ENCODE results near the gene GMDS.

GMDS gene

GRCh38 chr6:1957746-1958145 lies 287.7 kb downstream of the GMDS start:
- Histone ChIP-seq H3F3A (ENCODE audit: low read depth) (no peaks in the 10 kb centered on the region), H4K20me1 (ENCODE audit: insufficient read depth, low read length, poor library complexity, severe bottlenecking) (no peaks in the 10 kb centered on the region), H3K9me2 (replicated peaks; ENCODE audit: low read depth, low read length) (no peaks in the 10 kb centered on the region), H2AFZ (ENCODE audit: low read length) (no peak overlapping the region), H3K4me3 (ENCODE audit: low read length, poor library complexity, severe bottlenecking) (no peak overlapping the region), H3K9ac (ENCODE audit: low read depth, low read length, poor library complexity, severe bottlenecking) (no peak overlapping the region), H3K36me3 (ENCODE audit: insufficient read depth, low read length) (peaks cover 16% of the 10 kb centered on the region; the same call in 1 of the 2 replicates), H3K4me1 (ENCODE audit: insufficient read depth, low read length, poor library complexity, severe bottlenecking) (peaks cover 20% of the 10 kb centered on the region), H3K79me2 (ENCODE audit: insufficient read depth, low read length) (no peaks in the 10 kb centered on the region), H3K4me2 (ENCODE audit: low read depth, low read length, poor library complexity, severe bottlenecking) (no peak overlapping the region), H3K27me3 (ENCODE audit: insufficient read depth, low read length, poor library complexity, severe bottlenecking) (no peaks in the 10 kb centered on the region), H3K9me3 (ENCODE audit: insufficient read depth, low read depth, low read length) (no peaks in the 10 kb centered on the region)
- TF ChIP-seq EZH2phosphoT487 (IDR thresholded peaks at IDR 0.05; ENCODE audit: borderline replicate concordance), result no peak
- TF ChIP-seq CTCF (conservative IDR thresholded peaks at IDR 0.05; ENCODE audit: low read length), result no peak

GRCh38 chr6:1952740-1953360 lies 292.6 kb downstream of the GMDS start:
- H3K27me3 ChIP-seq (ENCODE audit: insufficient read depth, low read length, poor library complexity, severe bottlenecking), result no peaks in the 10 kb centered on the region
- no peaks in the 10 kb centered on the region for H3K9me3 ChIP-seq (ENCODE audit: insufficient read depth, low read depth, low read length)
- no peak overlapping the region for H2AFZ ChIP-seq (ENCODE audit: low read length)
- TF ChIP-seq EZH2phosphoT487 (IDR thresholded peaks at IDR 0.05; ENCODE audit: borderline replicate concordance), result no peak
- TF ChIP-seq CTCF (conservative IDR thresholded peaks at IDR 0.05; ENCODE audit: low read length), result no peak
- no peaks in the 10 kb centered on the region for H3K9me2 ChIP-seq (replicated peaks; ENCODE audit: low read depth, low read length)
- H3K4me1 ChIP-seq (ENCODE audit: insufficient read depth, low read length, poor library complexity, severe bottlenecking), result peaks cover under 1% of the 10 kb centered on the region
- no peak overlapping the region for H3K9ac ChIP-seq (ENCODE audit: low read depth, low read length, poor library complexity, severe bottlenecking)
- H3K4me2 ChIP-seq (ENCODE audit: low read depth, low read length, poor library complexity, severe bottlenecking), result no peak overlapping the region
- peaks cover 8% of the 10 kb centered on the region; the same call in 1 of the 2 replicates for H3K36me3 ChIP-seq (ENCODE audit: insufficient read depth, low read length)
- H3K79me2 ChIP-seq (ENCODE audit: insufficient read depth, low read length), result no peaks in the 10 kb centered on the region
- no peaks in the 10 kb centered on the region for H4K20me1 ChIP-seq (ENCODE audit: insufficient read depth, low read length, poor library complexity, severe bottlenecking)
- no peaks in the 10 kb centered on the region for H3F3A ChIP-seq (ENCODE audit: low read depth)
- H3K4me3 ChIP-seq (ENCODE audit: low read length, poor library complexity, severe bottlenecking), result no peak overlapping the region

GRCh38 chr6:1950631-1951030 lies 294.8 kb downstream of the GMDS start:
- H4K20me1 ChIP-seq (ENCODE audit: insufficient read depth, low read length, poor library complexity, severe bottlenecking), result no peaks in the 10 kb centered on the region
- no peaks in the 10 kb centered on the region for H3K9me2 ChIP-seq (replicated peaks; ENCODE audit: low read depth, low read length)
- TF ChIP-seq EZH2phosphoT487 (IDR thresholded peaks at IDR 0.05; ENCODE audit: borderline replicate concordance) (no peak), CTCF (conservative IDR thresholded peaks at IDR 0.05; ENCODE audit: low read length) (no peak)
- H3K4me2 ChIP-seq (ENCODE audit: low read depth, low read length, poor library complexity, severe bottlenecking), result no peak overlapping the region
- H3K36me3 ChIP-seq (ENCODE audit: insufficient read depth, low read length), result no peaks in the 10 kb centered on the region; the same call in 1 of the 2 replicates
- no peak overlapping the region for H2AFZ ChIP-seq (ENCODE audit: low read length)
- no peaks in the 10 kb centered on the region for H3K79me2 ChIP-seq (ENCODE audit: insufficient read depth, low read length)
- no peaks in the 10 kb centered on the region for H3K4me1 ChIP-seq (ENCODE audit: insufficient read depth, low read length, poor library complexity, severe bottlenecking)
- H3F3A ChIP-seq (ENCODE audit: low read depth), result no peaks in the 10 kb centered on the region
- no peak overlapping the region for H3K4me3 ChIP-seq (ENCODE audit: low read length, poor library complexity, severe bottlenecking)
- no peak overlapping the region for H3K9ac ChIP-seq (ENCODE audit: low read depth, low read length, poor library complexity, severe bottlenecking)
- H3K27me3 ChIP-seq (ENCODE audit: insufficient read depth, low read length, poor library complexity, severe bottlenecking), result no peaks in the 10 kb centered on the region
- H3K9me3 ChIP-seq (ENCODE audit: insufficient read depth, low read depth, low read length), result no peaks in the 10 kb centered on the region

Data from Loucy (cell line).